Liver (tissue), 9 donors: Measurements from ENCODE around the gene ENTR1. TPM values are rescaled to one million over a fixed set of nuclear protein-coding genes. Genes with fewer than 3 reads are reported as not detected.

ENCODE experiments used
- DNase-seq: peaks from one replicate; pipeline ENCODE4 v3.0.0-alpha.2; 2017; ENCODE audit warnings: low spot score
- H3K27ac ChIP-seq, 2 donors: one replicate each; pipeline ENCODE4 v1.7.0; 2013; ENCODE audit warnings: inconsistent platforms in 2 of 2, low read length in 2 of 2, control low read depth in 1 of 2, low read depth in 1 of 2, mild to moderate bottlenecking in 1 of 2
- H3K27me3 ChIP-seq, 4 donors: one replicate each; pipeline versions ENCODE4 v1.6.1 to v1.7.0; 2013; ENCODE audit warnings: low read length in 3 of 4, inconsistent platforms in 1 of 4, mild to moderate bottlenecking in 1 of 4, moderate library complexity in 1 of 4; ENCODE audit not compliant: control insufficient read depth in 4 of 4, insufficient read depth in 4 of 4
- H3K36me3 ChIP-seq, 4 donors: one replicate each; pipeline versions ENCODE4 v1.6.1 to v1.7.0; 2013; ENCODE audit warnings: low read length in 3 of 4, mild to moderate bottlenecking in 3 of 4, low read depth in 1 of 4, moderate library complexity in 1 of 4; ENCODE audit not compliant: control insufficient read depth in 4 of 4, insufficient read depth in 3 of 4
- H3K4me1 ChIP-seq, 4 donors: one replicate each; pipeline versions ENCODE4 v1.6.1 to v1.7.0; 2013; ENCODE audit warnings: low read length in 3 of 4, mild to moderate bottlenecking in 3 of 4, moderate library complexity in 1 of 4; ENCODE audit not compliant: control insufficient read depth in 4 of 4, insufficient read depth in 4 of 4
- H3K4me3 ChIP-seq, 3 donors: one replicate each; pipeline versions ENCODE4 v1.6.1 to v1.7.0; 2013; ENCODE audit warnings: low read length in 3 of 3, control low read depth in 1 of 3, low read depth in 1 of 3, mild to moderate bottlenecking in 1 of 3
- H3K9ac ChIP-seq, 2 donors: one replicate each; pipeline ENCODE4 v1.7.0; 2013; ENCODE audit warnings: low read length in 2 of 2, mild to moderate bottlenecking in 2 of 2, moderate library complexity in 2 of 2, control low read depth in 1 of 2, low read depth in 1 of 2
- H3K9me3 ChIP-seq, 4 donors: one replicate each; pipeline versions ENCODE4 v1.6.1 to v1.7.0; 2013; ENCODE audit warnings: low read length in 3 of 4; ENCODE audit not compliant: control insufficient read depth in 4 of 4
- ATF3 ChIP-seq: IDR thresholded peaks from 2 replicates; pipeline ENCODE4 v1.6.1; 2016; ENCODE audit warnings: antibody characterized with exemption
- CTCF ChIP-seq: fragments of 150-350 bp; IDR thresholded peaks from 2 replicates; pipeline ENCODE4 v1.5.1; 2017; ENCODE audit warnings: improper control_type of control experiment, low read depth, low read length; ENCODE audit not compliant: missing input control
- EGR1 ChIP-seq, 2 donors: IDR thresholded peaks; 2 replicates each; pipeline ENCODE4 v1.6.1; 2016 to 2018; ENCODE audit warnings: antibody characterized with exemption in 2 of 2, low read depth in 2 of 2
- FOXA1 ChIP-seq: IDR thresholded peaks from 2 replicates; pipeline ENCODE4 v1.6.1; 2016; ENCODE audit warnings: antibody characterized with exemption
- FOXA2 ChIP-seq: IDR thresholded peaks from 2 replicates; pipeline ENCODE4 v1.6.1; 2016; ENCODE audit warnings: antibody characterized with exemption
- GABPA ChIP-seq, 2 donors: IDR thresholded peaks in 1 of 2; conservative IDR thresholded peaks in 1 of 2; 2 replicates each; pipeline ENCODE4 v1.6.1; 2016; ENCODE audit warnings: antibody characterized with exemption in 2 of 2, mild to moderate bottlenecking in 1 of 2, moderate library complexity in 1 of 2
- HNF4A ChIP-seq, 2 donors: conservative IDR thresholded peaks; 2 replicates each; pipeline ENCODE4 v1.6.1; 2016; ENCODE audit warnings: antibody characterized with exemption in 2 of 2, mild to moderate bottlenecking in 2 of 2
- HNF4G ChIP-seq: IDR thresholded peaks from 2 replicates; pipeline ENCODE4 v1.6.1; 2016; ENCODE audit warnings: antibody characterized with exemption
- JUND ChIP-seq, 2 donors: IDR thresholded peaks; 2 replicates each; pipeline ENCODE4 v1.6.1; 2016; ENCODE audit warnings: antibody characterized with exemption in 2 of 2
- NR2F2 ChIP-seq: IDR thresholded peaks from 2 replicates; pipeline ENCODE4 v1.6.1; 2016; ENCODE audit warnings: antibody characterized with exemption
- RAD21 ChIP-seq, 2 donors: IDR thresholded peaks; 2 replicates each; pipeline ENCODE4 v1.6.1; 2016; ENCODE audit warnings: antibody characterized with exemption in 2 of 2, mild to moderate bottlenecking in 2 of 2
- REST ChIP-seq: IDR thresholded peaks from 2 replicates; pipeline ENCODE4 v1.6.1; 2016; ENCODE audit warnings: antibody characterized with exemption, mild to moderate bottlenecking
- RXRA ChIP-seq, 2 donors: IDR thresholded peaks; 2 replicates each; pipeline ENCODE4 v1.6.1; 2017 to 2018; ENCODE audit warnings: antibody characterized with exemption in 2 of 2, mild to moderate bottlenecking in 1 of 2
- SP1 ChIP-seq: IDR thresholded peaks from 2 replicates; pipeline ENCODE4 v1.6.1; 2018; ENCODE audit warnings: antibody characterized with exemption, mild to moderate bottlenecking
- TAF1 ChIP-seq: conservative IDR thresholded peaks from 2 replicates; pipeline ENCODE4 v1.6.1; 2016; ENCODE audit warnings: antibody characterized with exemption, mild to moderate bottlenecking
- YY1 ChIP-seq: IDR thresholded peaks from 2 replicates; pipeline ENCODE4 v1.6.1; 2016; ENCODE audit warnings: antibody characterized with exemption, mild to moderate bottlenecking
- WGBS: extraction: QIAGEN DNeasy Blood & Tissue Kit; methylation state at CpG from one replicate; pipeline ENCODE4 v1.1.7; 2013; 5-methylcytosine and 5-hydroxymethylcytosine counted together
- polyA plus RNA-seq, 2 donors: library from polyadenylated mRNA; stranded (reverse) in 1 of 2; unstranded in 1 of 2; fragments of 200-250 nt in 1 of 2; fragments of >200 nt in 1 of 2; fragmentation: Nextera tagmentation in 1 of 2; extraction: Ambion mirVana in 1 of 2; gene quantifications; one replicate each; pipeline versions ENCODE4 v1.2.1 to v1.2.3, GENCODE V29; 2013 to 2015
- total RNA-seq, 2 donors: library from RNA; depleted of rRNA; stranded (reverse); fragments of >200 nt; gene quantifications; one replicate each; pipeline ENCODE4 v1.2.3, GENCODE V29; 2014
- TF ChIP-seq, protein P1 (sequence below): IDR thresholded peaks from 2 replicates; pipeline ENCODE4 v1.6.1; 2016; ENCODE audit warnings: antibody characterized with exemption
- TF ChIP-seq, protein P2 (sequence below): IDR thresholded peaks from 2 replicates; pipeline ENCODE4 v1.6.1; 2016; ENCODE audit warnings: antibody characterized with exemption
- donor health status: healthy.
- donor health status: healthy.
- donor health status: healthy.
- donor health status: healthy.
- donor health status: healthy.

ENTR1 gene
- total and polyA plus RNA-seq, 4 donors, result 11.0 to 28.1 (median 19.1) TPM

- H3K4me3 ChIP-seq, result no peak overlapping the region
- no peaks in the 10 kb centered on the region for H3K9me3 ChIP-seq
- H3K4me1 ChIP-seq, result no peaks in the 10 kb centered on the region
- no peaks in the 10 kb centered on the region for H3K27me3 ChIP-seq
- TF ChIP-seq JUND (IDR thresholded peaks at IDR 0.05), result no peak
- TF ChIP-seq TAF1, result no peak
- no peak for TF ChIP-seq FOXA2
- TF ChIP-seq ATF3, result no peak
- TF ChIP-seq GABPA (IDR thresholded peaks at IDR 0.05 in 1 of 2, conservative IDR thresholded peaks at IDR 0.05 in 1 of 2), result no peak
- no peak for TF ChIP-seq CTCF
- no peak for TF ChIP-seq FOXA1
- no peak for TF ChIP-seq YY1
- TF ChIP-seq, protein P1, sequence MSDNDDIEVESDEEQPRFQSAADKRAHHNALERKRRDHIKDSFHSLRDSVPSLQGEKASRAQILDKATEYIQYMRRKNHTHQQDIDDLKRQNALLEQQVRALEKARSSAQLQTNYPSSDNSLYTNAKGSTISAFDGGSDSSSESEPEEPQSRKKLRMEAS, result no peak
- no peak for TF ChIP-seq SP1
- TF ChIP-seq, protein P2, sequence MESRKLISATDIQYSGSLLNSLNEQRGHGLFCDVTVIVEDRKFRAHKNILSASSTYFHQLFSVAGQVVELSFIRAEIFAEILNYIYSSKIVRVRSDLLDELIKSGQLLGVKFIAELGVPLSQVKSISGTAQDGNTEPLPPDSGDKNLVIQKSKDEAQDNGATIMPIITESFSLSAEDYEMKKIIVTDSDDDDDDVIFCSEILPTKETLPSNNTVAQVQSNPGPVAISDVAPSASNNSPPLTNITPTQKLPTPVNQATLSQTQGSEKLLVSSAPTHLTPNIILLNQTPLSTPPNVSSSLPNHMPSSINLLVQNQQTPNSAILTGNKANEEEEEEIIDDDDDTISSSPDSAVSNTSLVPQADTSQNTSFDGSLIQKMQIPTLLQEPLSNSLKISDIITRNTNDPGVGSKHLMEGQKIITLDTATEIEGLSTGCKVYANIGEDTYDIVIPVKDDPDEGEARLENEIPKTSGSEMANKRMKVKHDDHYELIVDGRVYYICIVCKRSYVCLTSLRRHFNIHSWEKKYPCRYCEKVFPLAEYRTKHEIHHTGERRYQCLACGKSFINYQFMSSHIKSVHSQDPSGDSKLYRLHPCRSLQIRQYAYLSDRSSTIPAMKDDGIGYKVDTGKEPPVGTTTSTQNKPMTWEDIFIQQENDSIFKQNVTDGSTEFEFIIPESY, result no peak
- no peak for TF ChIP-seq RAD21 (IDR thresholded peaks at IDR 0.05)
- H3K9ac ChIP-seq, result no peak overlapping the region
- H3K27ac ChIP-seq, result no peak overlapping the region
- H3K36me3 ChIP-seq, result peaks cover 32 to 86% (median 75%) of the 10 kb centered on the region in 4 donors
- DNase-seq, result no peak
- 95% methylated on average over 11 of the region's 11 CpGs for WGBS
These were observed 42.9 kb upstream of the ENTR1 start for GRCh38 chr9:136453326-136453725.

- no peaks in the 10 kb centered on the region for H3K4me1 ChIP-seq
- no peak overlapping the region for H3K9ac ChIP-seq
- H3K36me3 ChIP-seq, result peaks cover 29 to 86% (median 81%) of the 10 kb centered on the region in 4 donors
- no peaks in the 10 kb centered on the region for H3K9me3 ChIP-seq
- TF ChIP-seq SP1 (no peak), HNF4A (conservative IDR thresholded peaks at IDR 0.05) (no peak), REST (no peak), NR2F2 (no peak), ATF3 (no peak), TAF1 (no peak), CTCF (no peak), YY1 (no peak), FOXA2 (no peak), FOXA1 (no peak), GABPA (IDR thresholded peaks at IDR 0.05 in 1 of 2, conservative IDR thresholded peaks at IDR 0.05 in 1 of 2) (no peak), JUND (IDR thresholded peaks at IDR 0.05) (no peak), EGR1 (IDR thresholded peaks at IDR 0.05; ENCODE audit: low read depth in 2 of 2) (no peak), RXRA (IDR thresholded peaks at IDR 0.05) (no peak), RAD21 (IDR thresholded peaks at IDR 0.05) (no peak), HNF4G (no peak)
- TF ChIP-seq, protein P2, result no peak
- H3K27ac ChIP-seq, result no peak overlapping the region
- no peak overlapping the region for H3K4me3 ChIP-seq
- no peak for DNase-seq
- 93% methylated on average over 26 of the region's 26 CpGs for WGBS
- no peaks in the 10 kb centered on the region for H3K27me3 ChIP-seq
These were observed 40.9 kb upstream of the ENTR1 start for GRCh38 chr9:136451221-136451877.
